ENCODE measurements around the gene BANF1.

The BANF1 gene

GRCh38 chr11:66006134-66006890 is 4.0 kb downstream of the BANF1 start:
- H3K27ac ChIP-seq (ENCODE audit: low read depth, low read length) = peak overlapping the region; percentile 86
- peak overlapping the region; percentile 54 for H3K56ac ChIP-seq (ENCODE audit: low read length)
- no peak overlapping the region for H2BK120ac ChIP-seq (ENCODE audit: low read depth, low read length)
- H3K27me3 ChIP-seq (ENCODE audit: insufficient read depth, low read length, poor library complexity) = no peaks in the 10 kb centered on the region
- H3K4me2 ChIP-seq (ENCODE audit: low read length) = no peak overlapping the region
- H2BK5ac ChIP-seq (ENCODE audit: low read length) = peak overlapping the region; percentile 48
- H3K18ac ChIP-seq (ENCODE audit: low read length) = peak overlapping the region; percentile 3
- no peak for DNase-seq
- H4K5ac ChIP-seq (ENCODE audit: low read length) = no peak overlapping the region
- H2AK5ac ChIP-seq (ENCODE audit: low read length) = peak overlapping the region; percentile 22
- no peak overlapping the region for H3K23ac ChIP-seq (ENCODE audit: low read length)
- WGBS (ENCODE audit: extremely low coverage, insufficient coverage, low lambda C conversion rate) = no CpG with 5 or more reads among the region's 13 CpGs
- H3K4me3 ChIP-seq (ENCODE audit: low read length) = no peak overlapping the region
- no peak overlapping the region for H2BK15ac ChIP-seq (replicated peaks; ENCODE audit: low read depth)
- peaks cover 14% of the 10 kb centered on the region for H3K79me1 ChIP-seq (ENCODE audit: low read length)
- H3K36me3 ChIP-seq (ENCODE audit: control insufficient read depth, insufficient read depth, low read length) = peaks cover 3% of the 10 kb centered on the region
- no peak overlapping the region for H3K9ac ChIP-seq (ENCODE audit: low read length)
- H3K4ac ChIP-seq (ENCODE audit: low read depth, low read length) = no peak overlapping the region
- peaks cover 15% of the 10 kb centered on the region for H3K4me1 ChIP-seq (ENCODE audit: control insufficient read depth, low read depth, low read length)
- H3K79me2 ChIP-seq (ENCODE audit: control insufficient read depth, insufficient read depth, low read length) = peaks cover 13% of the 10 kb centered on the region
- H4K8ac ChIP-seq (ENCODE audit: low read depth, low read length) = no peak overlapping the region

- Histone ChIP-seq H2BK120ac (ENCODE audit: low read depth, low read length) (no peak overlapping the region), H3K4me1 (ENCODE audit: control insufficient read depth, low read depth, low read length) (peaks cover 15% of the 10 kb centered on the region), H3K79me2 (ENCODE audit: control insufficient read depth, insufficient read depth, low read length) (peaks cover 9% of the 10 kb centered on the region), H3K18ac (ENCODE audit: low read length) (peak overlapping the region; percentile 3), H3K4ac (ENCODE audit: low read depth, low read length) (no peak overlapping the region), H3K9ac (ENCODE audit: low read length) (no peak overlapping the region), H3K27ac (ENCODE audit: low read depth, low read length) (peak overlapping the region; percentile 86), H2AK5ac (ENCODE audit: low read length) (no peak overlapping the region), H3K56ac (ENCODE audit: low read length) (peak overlapping the region; percentile 54), H4K5ac (ENCODE audit: low read length) (no peak overlapping the region), H3K27me3 (ENCODE audit: insufficient read depth, low read length, poor library complexity) (no peaks in the 10 kb centered on the region), H3K36me3 (ENCODE audit: control insufficient read depth, insufficient read depth, low read length) (peaks cover 3% of the 10 kb centered on the region), H3K4me2 (ENCODE audit: low read length) (no peak overlapping the region), H3K4me3 (ENCODE audit: low read length) (no peak overlapping the region), H3K79me1 (ENCODE audit: low read length) (peaks cover 10% of the 10 kb centered on the region), H2BK15ac (replicated peaks; ENCODE audit: low read depth) (no peak overlapping the region), H3K23ac (ENCODE audit: low read length) (no peak overlapping the region), H2BK5ac (ENCODE audit: low read length) (peak overlapping the region; percentile 48), H4K8ac (ENCODE audit: low read depth, low read length) (no peak overlapping the region)
- no CpG with 5 or more reads among the region's 4 CpGs for whole genome bisulfite sequencing (ENCODE audit: extremely low coverage, insufficient coverage, low lambda C conversion rate)
- DNase-seq = no peak
Measured at GRCh38 chr11:66006891-66007176, 4.5 kb downstream of the BANF1 start.

GRCh38 chr11:66007201-66007634 is 4.9 kb downstream of the BANF1 start:
- H3K27ac ChIP-seq (ENCODE audit: low read depth, low read length) = peak overlapping the region; percentile 86
- peak overlapping the region; percentile 56 for H3K4ac ChIP-seq (ENCODE audit: low read depth, low read length)
- H3K4me1 ChIP-seq (ENCODE audit: control insufficient read depth, low read depth, low read length) = peaks cover 15% of the 10 kb centered on the region
- peak; percentile 79 for DNase-seq
- H2BK15ac ChIP-seq (replicated peaks; ENCODE audit: low read depth) = no peak overlapping the region
- H2AK5ac ChIP-seq (ENCODE audit: low read length) = no peak overlapping the region
- H4K5ac ChIP-seq (ENCODE audit: low read length) = no peak overlapping the region
- no CpG with 5 or more reads among the region's 5 CpGs for WGBS (ENCODE audit: extremely low coverage, insufficient coverage, low lambda C conversion rate)
- H4K8ac ChIP-seq (ENCODE audit: low read depth, low read length) = no peak overlapping the region
- peaks cover 9% of the 10 kb centered on the region for H3K79me2 ChIP-seq (ENCODE audit: control insufficient read depth, insufficient read depth, low read length)
- H3K36me3 ChIP-seq (ENCODE audit: control insufficient read depth, insufficient read depth, low read length) = peaks cover 3% of the 10 kb centered on the region
- H3K23ac ChIP-seq (ENCODE audit: low read length) = no peak overlapping the region
- no peak overlapping the region for H2BK120ac ChIP-seq (ENCODE audit: low read depth, low read length)
- no peak overlapping the region for H3K9ac ChIP-seq (ENCODE audit: low read length)
- no peaks in the 10 kb centered on the region for H3K27me3 ChIP-seq (ENCODE audit: insufficient read depth, low read length, poor library complexity)
- no peak overlapping the region for H3K4me3 ChIP-seq (ENCODE audit: low read length)
- peak overlapping the region; percentile 48 for H2BK5ac ChIP-seq (ENCODE audit: low read length)
- peaks cover 10% of the 10 kb centered on the region for H3K79me1 ChIP-seq (ENCODE audit: low read length)
- H3K18ac ChIP-seq (ENCODE audit: low read length) = peak overlapping the region; percentile 3
- no peak overlapping the region for H3K4me2 ChIP-seq (ENCODE audit: low read length)
- H3K56ac ChIP-seq (ENCODE audit: low read length) = peak overlapping the region; percentile 54

- Histone ChIP-seq H3K56ac (ENCODE audit: low read length) (no peak overlapping the region), H3K23ac (ENCODE audit: low read length) (no peak overlapping the region), H3K27me3 (ENCODE audit: insufficient read depth, low read length, poor library complexity) (no peaks in the 10 kb centered on the region), H3K4me1 (ENCODE audit: control insufficient read depth, low read depth, low read length) (peaks cover 15% of the 10 kb centered on the region), H3K79me2 (ENCODE audit: control insufficient read depth, insufficient read depth, low read length) (peaks cover 6% of the 10 kb centered on the region), H3K18ac (ENCODE audit: low read length) (no peak overlapping the region), H3K27ac (ENCODE audit: low read depth, low read length) (no peak overlapping the region), H2AK5ac (ENCODE audit: low read length) (no peak overlapping the region), H3K4me3 (ENCODE audit: low read length) (no peak overlapping the region), H2BK120ac (ENCODE audit: low read depth, low read length) (no peak overlapping the region), H3K4ac (ENCODE audit: low read depth, low read length) (no peak overlapping the region), H4K5ac (ENCODE audit: low read length) (no peak overlapping the region), H2BK5ac (ENCODE audit: low read length) (no peak overlapping the region), H4K8ac (ENCODE audit: low read depth, low read length) (no peak overlapping the region), H3K9ac (ENCODE audit: low read length) (no peak overlapping the region), H3K79me1 (ENCODE audit: low read length) (peaks cover 7% of the 10 kb centered on the region), H2BK15ac (replicated peaks; ENCODE audit: low read depth) (no peak overlapping the region), H3K4me2 (ENCODE audit: low read length) (no peak overlapping the region), H3K36me3 (ENCODE audit: control insufficient read depth, insufficient read depth, low read length) (peaks cover 3% of the 10 kb centered on the region)
- DNase-seq = no peak
- no CpG with 5 or more reads among the region's 2 CpGs for WGBS (ENCODE audit: extremely low coverage, insufficient coverage, low lambda C conversion rate)
Measured at GRCh38 chr11:66008095-66008467, 5.8 kb downstream of the BANF1 start.

GRCh38 chr11:66008468-66009101 is 6.3 kb downstream of the BANF1 start:
- Histone ChIP-seq H3K27me3 (ENCODE audit: insufficient read depth, low read length, poor library complexity) (no peaks in the 10 kb centered on the region), H3K9ac (ENCODE audit: low read length) (no peak overlapping the region), H3K56ac (ENCODE audit: low read length) (peak overlapping the region; percentile 71), H4K8ac (ENCODE audit: low read depth, low read length) (no peak overlapping the region), H4K5ac (ENCODE audit: low read length) (no peak overlapping the region), H3K79me2 (ENCODE audit: control insufficient read depth, insufficient read depth, low read length) (peaks cover 2% of the 10 kb centered on the region), H3K4me1 (ENCODE audit: control insufficient read depth, low read depth, low read length) (peaks cover 15% of the 10 kb centered on the region), H3K79me1 (ENCODE audit: low read length) (peaks cover 4% of the 10 kb centered on the region), H2BK15ac (replicated peaks; ENCODE audit: low read depth) (no peak overlapping the region), H3K18ac (ENCODE audit: low read length) (no peak overlapping the region), H2BK5ac (ENCODE audit: low read length) (peak overlapping the region; percentile 35), H3K4me3 (ENCODE audit: low read length) (no peak overlapping the region), H3K27ac (ENCODE audit: low read depth, low read length) (no peak overlapping the region), H3K23ac (ENCODE audit: low read length) (no peak overlapping the region), H3K4me2 (ENCODE audit: low read length) (no peak overlapping the region), H2BK120ac (ENCODE audit: low read depth, low read length) (no peak overlapping the region), H3K4ac (ENCODE audit: low read depth, low read length) (no peak overlapping the region), H2AK5ac (ENCODE audit: low read length) (peak overlapping the region; percentile 84), H3K36me3 (ENCODE audit: control insufficient read depth, insufficient read depth, low read length) (peaks cover 3% of the 10 kb centered on the region)
- peak; percentile 57 for DNase-seq
- WGBS (ENCODE audit: extremely low coverage, insufficient coverage, low lambda C conversion rate) = no CpG with 5 or more reads among the region's 10 CpGs
